ENCODE results near the gene PPIL6. TPM values are rescaled to one million over a fixed set of nuclear protein-coding genes. Genes with fewer than 3 reads are reported as not detected.

Gene PPIL6
- total RNA-seq, 1 experiment from 2014 or later: 0.61 TPM

- TF ChIP-seq RELA (CRISPR knock-in tag; IDR thresholded peaks at IDR 0.05; ENCODE audit: borderline replicate concordance) (no peak), SOX15 (CRISPR knock-in tag; IDR thresholded peaks at IDR 0.05) (no peak), ZNF425 (CRISPR knock-in tag; conservative IDR thresholded peaks at IDR 0.05) (no peak), JAZF1 (CRISPR knock-in tag; IDR thresholded peaks at IDR 0.05) (no peak), ZNF138 (CRISPR knock-in tag; conservative IDR thresholded peaks at IDR 0.05) (no peak), TEAD4 (CRISPR knock-in tag; IDR thresholded peaks at IDR 0.05) (no peak), TEAD1 (CRISPR knock-in tag; IDR thresholded peaks at IDR 0.05) (no peak), HMGA2 (CRISPR knock-in tag; IDR thresholded peaks at IDR 0.05) (no peak), IRF2 (CRISPR knock-in tag; IDR thresholded peaks at IDR 0.05; ENCODE audit: borderline replicate concordance, low read depth) (no peak), ETV6 (CRISPR knock-in tag; IDR thresholded peaks at IDR 0.05) (no peak), JUN (CRISPR knock-in tag; IDR thresholded peaks at IDR 0.05) (no peak), NFYB (CRISPR knock-in tag; conservative IDR thresholded peaks at IDR 0.05; ENCODE audit: low read depth) (no peak)
- TF ChIP-seq, protein P1, sequence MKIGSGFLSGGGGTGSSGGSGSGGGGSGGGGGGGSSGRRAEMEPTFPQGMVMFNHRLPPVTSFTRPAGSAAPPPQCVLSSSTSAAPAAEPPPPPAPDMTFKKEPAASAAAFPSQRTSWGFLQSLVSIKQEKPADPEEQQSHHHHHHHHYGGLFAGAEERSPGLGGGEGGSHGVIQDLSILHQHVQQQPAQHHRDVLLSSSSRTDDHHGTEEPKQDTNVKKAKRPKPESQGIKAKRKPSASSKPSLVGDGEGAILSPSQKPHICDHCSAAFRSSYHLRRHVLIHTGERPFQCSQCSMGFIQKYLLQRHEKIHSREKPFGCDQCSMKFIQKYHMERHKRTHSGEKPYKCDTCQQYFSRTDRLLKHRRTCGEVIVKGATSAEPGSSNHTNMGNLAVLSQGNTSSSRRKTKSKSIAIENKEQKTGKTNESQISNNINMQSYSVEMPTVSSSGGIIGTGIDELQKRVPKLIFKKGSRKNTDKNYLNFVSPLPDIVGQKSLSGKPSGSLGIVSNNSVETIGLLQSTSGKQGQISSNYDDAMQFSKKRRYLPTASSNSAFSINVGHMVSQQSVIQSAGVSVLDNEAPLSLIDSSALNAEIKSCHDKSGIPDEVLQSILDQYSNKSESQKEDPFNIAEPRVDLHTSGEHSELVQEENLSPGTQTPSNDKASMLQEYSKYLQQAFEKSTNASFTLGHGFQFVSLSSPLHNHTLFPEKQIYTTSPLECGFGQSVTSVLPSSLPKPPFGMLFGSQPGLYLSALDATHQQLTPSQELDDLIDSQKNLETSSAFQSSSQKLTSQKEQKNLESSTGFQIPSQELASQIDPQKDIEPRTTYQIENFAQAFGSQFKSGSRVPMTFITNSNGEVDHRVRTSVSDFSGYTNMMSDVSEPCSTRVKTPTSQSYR (CRISPR knock-in tag; IDR thresholded peaks at IDR 0.05): no peak
- TF ChIP-seq, protein P2, sequence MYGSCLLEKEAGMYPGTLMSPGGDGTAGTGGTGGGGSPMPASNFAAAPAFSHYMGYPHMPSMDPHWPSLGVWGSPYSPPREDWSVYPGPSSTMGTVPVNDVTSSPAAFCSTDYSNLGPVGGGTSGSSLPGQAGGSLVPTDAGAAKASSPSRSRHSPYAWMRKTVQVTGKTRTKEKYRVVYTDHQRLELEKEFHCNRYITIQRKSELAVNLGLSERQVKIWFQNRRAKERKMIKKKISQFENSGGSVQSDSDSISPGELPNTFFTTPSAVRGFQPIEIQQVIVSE (CRISPR knock-in tag; IDR thresholded peaks at IDR 0.05; ENCODE audit: borderline replicate concordance): no peak
These were observed 4.4 kb downstream of the PPIL6 start (continued) for GRCh38 chr6:109436041-109436440.

GRCh38 chr6:109434456-109434855, 6.0 kb downstream of the PPIL6 start:
- DNase-seq (ENCODE audit: low spot score): no peak
- no peak for ATAC-seq
- no peak overlapping the region for H3K4me3 Mint-ChIP-seq
- peaks cover 3% of the 10 kb centered on the region for H3K27me3 Mint-ChIP-seq (ENCODE audit: low read depth)
- TF ChIP-seq ZMAT4 (CRISPR knock-in tag; IDR thresholded peaks at IDR 0.05): no peak
- TF ChIP-seq NFYB (CRISPR knock-in tag; conservative IDR thresholded peaks at IDR 0.05; ENCODE audit: low read depth): no peak
- TF ChIP-seq RELA (CRISPR knock-in tag; IDR thresholded peaks at IDR 0.05; ENCODE audit: borderline replicate concordance): no peak
- TF ChIP-seq JUN (CRISPR knock-in tag; IDR thresholded peaks at IDR 0.05): no peak
- no peak for TF ChIP-seq GRHL2 (CRISPR knock-in tag; IDR thresholded peaks at IDR 0.05; ENCODE audit: insufficient replicate concordance, severe bottlenecking)
- TF ChIP-seq PRRX2 (CRISPR knock-in tag; IDR thresholded peaks at IDR 0.05): no peak
- TF ChIP-seq HMGA2 (CRISPR knock-in tag; IDR thresholded peaks at IDR 0.05): no peak
- TF ChIP-seq NR2C2 (CRISPR knock-in tag; IDR thresholded peaks at IDR 0.05): no peak
- TF ChIP-seq EMX1 (CRISPR knock-in tag; IDR thresholded peaks at IDR 0.05): no peak
- TF ChIP-seq TP53 (CRISPR knock-in tag; IDR thresholded peaks at IDR 0.05): no peak
- TF ChIP-seq MLX (CRISPR knock-in tag; IDR thresholded peaks at IDR 0.05): no peak
- TF ChIP-seq, protein P2 (CRISPR knock-in tag; IDR thresholded peaks at IDR 0.05; ENCODE audit: borderline replicate concordance): no peak
- TF ChIP-seq CBFB (CRISPR knock-in tag; IDR thresholded peaks at IDR 0.05; ENCODE audit: low read depth): no peak
- no peak for TF ChIP-seq FOXP1 (CRISPR knock-in tag; IDR thresholded peaks at IDR 0.05; ENCODE audit: borderline replicate concordance)
- TF ChIP-seq, protein P1 (CRISPR knock-in tag; IDR thresholded peaks at IDR 0.05): no peak
- TF ChIP-seq E2F4 (CRISPR knock-in tag; IDR thresholded peaks at IDR 0.05; ENCODE audit: borderline replicate concordance, low read depth): no peak
- ChIA-PET POLR2A (no interaction called here), CTCF (interaction anchor here (0.7 kb wide), 1 partner anchor 198 kb away, joined by 3 read pairs; no protein-coding TSS in a partner anchor)
- H3K4me1 Mint-ChIP-seq: peaks cover under 1% of the 10 kb centered on the region; the same call in 1 of the 2 replicates
- H3K9me3 Mint-ChIP-seq: no peaks in the 10 kb centered on the region
- H3K27ac Mint-ChIP-seq: no peak overlapping the region
- no peaks in the 10 kb centered on the region for H3K36me3 Mint-ChIP-seq
